LHCN-M2 (cell line): ENCODE data around the gene CLPSL1. TPM values are rescaled to one million over a fixed set of nuclear protein-coding genes. Genes with fewer than 3 reads are reported as not detected.
"Not testable (repeated sequence)": the region's sequence is repeated elsewhere in the genome, so short reads cannot be mapped to it uniquely, and the experiment has no call there.

Source experiments
- DNase-seq: peaks from one replicate; pipeline ENCODE4 v3.0.0-alpha.2; 2012; ENCODE audit warnings: low read depth
- polyA plus RNA-seq: library from polyadenylated mRNA; unstranded; fragments of >200 nt; gene quantifications from one replicate; pipeline ENCODE4 v1.2.1, GENCODE V29; 2012; ENCODE audit warnings: missing spikeins
- total RNA-seq: library from RNA; depleted of rRNA; stranded (reverse); fragments of >200 nt; gene quantifications from 2 replicates; pipeline ENCODE4 v1.2.3, GENCODE V29; 2014; rRNA removed

Gene CLPSL1, protein sequence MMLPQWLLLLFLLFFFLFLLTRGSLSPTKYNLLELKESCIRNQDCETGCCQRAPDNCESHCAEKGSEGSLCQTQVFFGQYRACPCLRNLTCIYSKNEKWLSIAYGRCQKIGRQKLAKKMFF
- total RNA-seq = not detected in 2 replicates
- polyA plus RNA-seq = not detected

DNA sequence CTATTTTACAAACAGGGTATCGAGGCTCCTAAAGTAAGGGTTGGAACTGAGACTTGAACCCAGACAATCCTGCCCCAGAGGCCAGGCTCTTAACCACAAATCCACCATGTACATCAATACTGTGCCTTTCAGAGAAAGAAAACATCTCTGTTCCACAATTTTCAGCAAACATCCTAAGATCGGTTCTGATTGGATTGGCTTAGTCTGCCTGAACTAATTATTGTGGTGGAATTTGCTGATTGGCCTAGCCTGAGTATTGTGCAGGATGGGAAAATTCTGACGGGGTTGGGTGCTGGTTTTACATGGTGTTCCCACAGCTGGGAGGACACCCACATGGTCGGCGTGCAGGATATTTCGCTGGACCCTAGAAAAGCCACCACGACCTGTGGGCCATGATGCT, at the start of gene CLPSL1:
Gene CLPSL1 (plus strand): TSS at position 301 of the 400 bp plus-strand sequence. CDS start 92 bp downstream, at position 393.
- DNase-seq = no peak

DNA sequence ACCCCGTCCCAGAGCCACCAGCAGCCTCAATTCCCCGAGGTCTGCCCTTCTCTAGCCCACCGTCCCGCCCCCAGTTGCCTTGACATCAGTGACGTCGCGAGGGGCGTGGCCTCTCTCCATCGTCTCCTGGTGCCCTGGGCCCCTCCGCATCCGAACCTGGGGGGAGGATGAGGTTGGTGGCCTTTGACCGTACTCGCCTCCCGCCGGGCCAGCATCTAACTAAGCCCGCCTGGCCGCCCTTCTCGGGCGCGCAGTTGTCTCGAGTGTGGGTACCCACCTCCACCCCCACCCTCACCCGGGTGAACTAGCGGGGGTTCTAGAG, 49.4 kb upstream of the CLPSL1 start:
- DNase-seq = peak; percentile 94

DNA sequence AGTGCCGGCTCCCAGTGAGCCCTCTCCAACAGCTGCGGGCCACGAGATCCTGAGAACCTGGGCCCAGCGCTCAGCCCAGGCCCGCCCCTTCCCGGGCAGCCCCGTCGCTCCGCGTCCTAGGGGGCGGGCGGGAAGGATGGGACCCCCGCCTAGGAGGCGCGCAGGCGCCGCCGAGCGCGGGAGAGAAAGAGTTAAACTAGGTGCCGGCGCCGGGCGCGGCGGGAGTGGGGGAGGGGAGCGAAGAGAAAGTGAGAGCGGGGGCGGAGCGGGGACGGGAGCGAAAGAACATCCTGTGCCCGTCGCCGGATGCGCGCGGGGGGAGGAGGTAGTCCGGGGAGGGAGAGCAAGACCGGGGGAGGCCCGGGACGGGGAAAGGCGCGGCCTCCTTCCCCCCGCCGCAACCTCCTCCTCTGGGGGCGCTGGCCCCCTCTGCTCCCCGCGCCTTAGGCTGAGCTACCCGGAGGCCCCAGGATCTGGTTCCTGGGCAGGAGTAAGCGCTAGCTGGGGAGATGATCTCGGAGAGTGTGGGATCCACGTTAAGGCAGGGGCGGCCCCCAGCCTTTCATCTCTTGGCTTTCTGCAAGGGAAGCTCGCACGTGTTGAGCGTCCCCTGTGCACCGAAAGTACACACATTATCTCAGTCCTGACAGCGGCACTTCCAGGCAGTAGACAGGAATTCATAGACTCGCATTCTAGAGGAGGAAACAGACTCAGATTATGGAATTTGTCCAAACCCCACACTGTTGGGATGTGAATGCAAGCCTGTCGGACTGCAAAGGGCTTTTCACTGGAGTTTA, 48.9 kb upstream of the CLPSL1 start:
- peak; percentile 94 for DNase-seq

DNA sequence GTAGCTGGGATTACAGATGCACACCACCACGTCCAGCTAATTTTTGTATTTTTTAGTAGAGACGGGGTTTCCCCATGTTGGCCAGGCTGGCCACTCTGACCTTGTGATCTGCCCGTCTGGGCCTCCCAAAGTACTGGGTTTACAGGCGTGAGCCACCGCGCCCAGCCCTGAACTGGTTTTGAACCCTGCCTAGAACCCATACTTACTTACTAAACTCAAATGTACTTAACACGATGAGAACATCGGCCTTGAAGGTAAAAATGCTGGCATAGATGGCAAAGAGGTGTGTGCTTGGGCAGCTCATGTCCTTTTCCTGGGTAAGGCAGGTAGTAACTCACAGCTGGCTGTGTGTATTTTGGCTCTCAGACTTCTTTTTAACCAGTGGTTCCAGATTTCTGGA, 47.2 kb upstream of the CLPSL1 start:
- DNase-seq = no peak

DNA sequence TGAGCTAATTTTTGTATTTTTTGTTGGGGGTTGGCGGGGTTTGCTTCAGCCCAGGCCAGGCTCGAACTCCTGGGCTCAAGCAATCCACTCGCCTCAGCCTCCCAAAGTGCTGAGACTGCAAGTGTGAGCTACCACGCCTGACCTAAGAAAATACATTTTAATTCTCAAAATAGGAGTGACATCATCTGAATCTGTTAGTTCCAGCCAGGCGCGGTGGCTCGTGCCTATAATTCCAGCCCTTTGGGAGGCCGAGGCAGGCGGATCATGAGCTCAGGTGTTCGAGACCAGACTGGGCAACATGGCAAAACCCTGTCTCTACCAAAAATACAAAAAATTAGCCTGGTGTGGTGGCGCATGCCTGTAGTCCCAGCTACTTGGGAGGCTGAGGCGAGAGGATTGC, 46.5 kb upstream of the CLPSL1 start:
- not testable (repeated sequence) for DNase-seq

DNA sequence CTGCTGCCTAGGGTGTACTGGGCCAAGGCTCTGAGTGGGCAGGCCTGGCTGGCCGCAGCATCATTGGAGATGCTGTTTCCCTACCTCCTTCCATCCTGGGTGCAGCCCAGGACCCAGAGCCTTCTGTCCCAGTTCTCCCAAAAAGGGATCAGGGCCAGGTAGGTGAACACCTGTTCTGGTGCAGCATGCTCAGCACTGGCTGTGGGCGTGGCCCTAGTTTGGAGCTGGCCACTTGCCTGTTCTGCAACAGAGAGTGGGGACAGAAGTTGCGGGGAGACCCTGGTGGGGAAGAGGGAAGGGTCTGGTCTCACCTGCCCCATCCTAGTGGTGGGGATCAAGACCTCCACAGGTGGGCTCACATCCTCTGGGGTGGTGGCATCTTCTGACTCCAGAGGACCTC, 45.4 kb upstream of the CLPSL1 start:
- DNase-seq = no peak

DNA sequence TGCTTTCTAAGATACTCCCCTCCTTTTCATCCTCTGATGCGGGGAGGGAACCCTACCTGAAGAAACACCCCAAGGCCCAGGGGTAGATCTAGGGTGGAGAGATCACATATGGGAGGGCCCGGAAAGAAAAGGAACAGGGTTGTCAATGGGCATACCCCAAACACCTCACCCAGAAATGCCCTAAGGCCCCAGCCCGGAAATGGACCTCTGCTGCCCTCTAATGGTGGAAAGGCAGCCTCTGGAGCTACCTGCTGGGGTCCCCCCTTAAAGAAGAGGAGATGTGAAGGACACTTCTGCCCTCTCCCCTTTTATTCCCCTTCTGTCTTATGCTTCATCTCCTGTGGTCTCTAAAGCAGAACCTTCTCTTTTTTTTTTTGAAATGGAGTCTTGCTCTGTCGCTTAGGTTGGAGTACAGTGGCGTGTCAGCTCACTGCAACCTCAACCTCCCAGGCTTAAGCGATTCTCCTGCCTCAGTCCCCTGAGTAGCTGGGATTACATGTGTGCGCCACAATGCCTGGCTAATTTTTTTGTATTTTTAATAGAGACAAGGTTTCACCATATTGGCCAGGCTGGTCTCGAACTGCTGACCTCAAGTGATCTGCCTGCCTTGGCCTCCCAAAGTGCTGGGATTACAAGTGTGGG, 44.4 kb upstream of the CLPSL1 start:
- DNase-seq = peak; percentile 55

DNA sequence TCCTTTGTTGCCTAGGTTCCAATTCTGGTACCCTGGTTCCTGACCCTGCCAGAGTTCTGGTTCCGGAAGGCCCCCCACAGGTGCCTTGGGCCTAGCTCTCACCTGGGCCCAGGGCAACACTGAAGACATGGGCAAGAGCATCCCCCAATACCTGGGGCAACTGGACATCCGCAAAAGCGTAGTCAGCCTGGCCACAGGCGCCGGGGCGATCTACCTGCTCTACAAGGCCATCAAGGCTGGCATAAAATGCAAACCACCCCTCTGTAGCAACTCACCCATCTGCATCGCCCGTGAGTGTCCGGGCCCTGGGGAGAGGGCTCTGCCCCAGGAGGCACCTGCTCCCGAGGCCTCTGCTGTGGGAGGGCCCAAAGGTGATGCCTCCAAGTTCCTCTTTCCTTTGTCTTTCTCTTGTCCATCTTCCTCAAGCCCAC, 43.8 kb upstream of the CLPSL1 start, which contains the start of gene ARMC12:
Gene ARMC12 (plus strand): TSS at position 51 of the 431 bp plus-strand sequence. CDS start 77 bp downstream, at position 128.
- no peak for DNase-seq

DNA sequence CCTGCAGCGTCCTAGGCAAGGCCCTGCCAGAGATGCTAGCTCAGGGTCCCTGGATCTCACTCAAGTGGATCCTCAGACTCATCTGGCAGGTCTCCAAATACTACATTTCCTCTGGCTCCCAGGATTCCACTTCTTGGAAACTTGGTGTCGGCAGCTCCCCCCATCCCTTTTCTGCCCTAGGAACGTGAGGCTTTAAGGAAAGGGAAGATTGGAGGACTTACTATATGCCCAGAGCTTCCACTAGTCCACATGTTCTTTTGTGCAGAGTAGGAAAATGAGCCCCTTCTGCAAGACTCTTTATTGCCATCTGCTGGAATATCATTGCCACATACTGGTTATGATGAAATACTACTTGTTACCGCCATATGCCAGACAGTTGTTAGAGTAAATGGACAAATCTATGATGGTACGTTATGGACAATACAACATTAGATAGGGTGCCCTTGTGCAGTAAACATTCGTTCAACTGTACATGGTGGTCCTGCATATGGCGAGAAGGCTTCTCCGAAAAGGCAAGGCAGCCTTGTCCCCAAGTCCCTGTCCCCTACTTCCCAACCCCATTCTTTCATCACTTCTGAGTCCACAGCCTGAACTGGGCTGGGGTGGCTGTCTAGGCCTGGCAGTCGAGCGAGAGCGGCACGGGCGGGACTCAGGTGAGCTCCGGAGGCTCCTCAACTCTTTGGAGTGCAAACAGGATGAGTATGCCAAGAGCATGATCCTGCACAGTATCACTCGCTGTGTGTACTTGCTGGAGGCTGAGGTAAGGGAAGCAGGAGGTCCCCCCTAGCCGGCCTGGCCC, 43.2 kb upstream of the CLPSL1 start:
- peak; percentile 83 for DNase-seq

DNA sequence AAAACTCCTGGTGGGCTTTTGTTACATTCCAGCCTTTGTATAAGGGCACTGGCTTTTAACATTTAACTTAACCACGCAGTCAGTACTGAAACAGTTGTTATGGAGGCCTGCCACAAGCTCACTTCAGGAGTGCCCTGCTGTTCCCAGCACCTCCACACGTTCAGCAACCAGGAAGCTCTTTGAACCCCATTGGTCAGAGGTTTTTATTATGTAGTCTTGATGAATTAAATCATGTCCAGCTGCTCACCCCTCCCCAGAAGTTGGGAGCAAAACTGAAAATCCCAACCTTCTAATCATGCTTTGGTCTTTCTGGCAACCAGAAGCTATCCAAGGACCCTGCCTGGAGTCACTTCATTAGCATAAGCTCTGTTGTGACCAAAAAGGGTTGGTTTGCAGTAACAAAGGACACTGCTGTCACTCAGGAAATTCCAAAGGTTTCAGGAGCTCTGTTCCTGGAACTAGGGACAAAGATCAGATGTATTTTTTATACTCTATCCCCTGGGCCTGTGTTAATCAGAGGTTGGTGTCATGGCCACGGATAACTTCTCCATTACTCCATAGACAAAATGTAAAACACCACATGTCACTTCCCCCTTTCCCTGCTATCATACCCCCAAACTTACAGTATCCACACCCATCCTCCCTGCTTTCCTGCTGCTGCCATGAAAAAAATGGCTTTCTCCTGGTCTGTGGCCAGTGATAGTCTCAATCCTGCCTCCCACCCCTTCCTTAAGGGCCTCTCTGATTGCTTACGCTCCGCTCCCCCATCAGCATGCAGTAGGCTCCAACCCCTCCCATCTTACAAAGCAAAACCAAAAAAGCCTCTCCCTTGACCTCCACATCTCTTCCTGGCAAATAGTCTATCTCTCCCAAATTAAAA, 40.9 kb upstream of the CLPSL1 start:
- no peak for DNase-seq

DNA sequence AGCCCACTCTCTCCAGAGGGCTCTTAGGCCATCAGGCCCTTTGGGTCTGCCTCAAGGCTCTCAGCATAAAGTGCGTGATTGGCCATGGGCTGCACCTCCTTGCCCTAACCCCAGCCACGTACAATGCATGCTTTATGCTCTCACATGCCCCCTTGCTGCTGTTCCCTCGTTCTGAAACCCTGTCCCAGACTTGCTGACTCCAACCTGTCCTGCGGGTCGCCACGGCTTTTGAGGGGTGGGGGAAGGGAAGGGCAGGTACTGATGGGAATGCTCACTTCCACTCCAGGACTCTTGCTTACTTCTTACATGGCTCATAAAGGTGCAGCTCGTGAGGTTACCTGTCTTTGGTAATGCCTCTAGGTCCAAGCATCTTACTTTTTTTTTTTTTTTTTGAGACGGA, 38.0 kb upstream of the CLPSL1 start:
- DNase-seq = no peak

DNA sequence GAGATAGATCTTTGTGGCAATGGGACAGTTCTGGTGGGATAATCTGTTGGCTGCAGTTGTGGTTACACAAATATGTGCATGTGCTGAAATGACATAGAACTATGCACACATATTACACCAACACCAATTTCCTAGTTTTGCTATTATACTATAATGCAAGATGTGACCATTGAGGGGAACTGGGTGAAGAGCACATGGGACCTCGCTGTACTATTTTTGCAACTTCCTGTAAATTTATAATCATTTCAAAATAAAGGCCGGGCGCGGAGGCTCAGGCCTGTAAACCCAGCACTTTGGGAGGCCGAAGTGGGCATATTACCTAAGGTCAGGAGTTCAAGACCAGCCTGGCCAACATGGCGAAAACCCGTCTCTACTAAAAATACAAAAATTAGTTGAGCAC, 35.3 kb upstream of the CLPSL1 start:
- DNase-seq = no peak

DNA sequence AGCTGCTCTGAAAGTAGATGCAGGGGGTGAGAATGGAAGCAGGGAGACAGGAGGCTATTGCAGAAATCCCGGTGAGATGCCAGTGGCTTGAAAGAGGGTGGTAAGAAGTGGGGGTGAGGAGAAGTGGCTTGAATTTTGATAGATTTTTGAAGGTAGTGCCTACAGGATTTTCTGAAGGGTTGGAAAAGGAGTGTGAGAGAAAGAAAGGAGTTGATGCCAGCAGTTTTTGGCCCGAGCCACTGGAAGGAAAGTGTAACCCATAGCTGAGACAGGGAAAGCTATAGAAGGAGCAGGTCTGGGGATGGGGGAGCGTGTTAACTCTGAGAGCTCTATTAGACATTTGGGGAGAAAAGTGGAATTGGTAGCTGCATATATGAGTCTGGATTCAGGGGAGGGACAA, 34.3 kb upstream of the CLPSL1 start:
- no peak for DNase-seq

DNA sequence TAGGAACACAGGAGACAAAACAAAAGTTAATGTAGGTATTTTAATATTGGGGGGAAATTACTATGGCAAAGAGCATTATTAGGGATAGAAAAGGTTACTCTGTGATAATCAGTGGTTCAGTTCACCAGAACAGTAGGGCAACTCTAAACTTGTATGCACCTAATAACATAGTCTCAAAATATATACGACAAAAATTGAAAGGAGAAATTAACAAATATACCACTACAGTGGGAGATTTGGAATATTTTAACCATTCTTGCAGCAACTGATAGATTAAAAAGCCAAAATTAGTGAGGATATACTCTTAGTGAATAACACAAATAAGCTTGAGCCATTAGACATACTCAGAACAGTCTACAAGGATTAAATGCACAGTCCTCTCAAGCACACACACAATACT, 32.9 kb upstream of the CLPSL1 start:
- no peak for DNase-seq

DNA sequence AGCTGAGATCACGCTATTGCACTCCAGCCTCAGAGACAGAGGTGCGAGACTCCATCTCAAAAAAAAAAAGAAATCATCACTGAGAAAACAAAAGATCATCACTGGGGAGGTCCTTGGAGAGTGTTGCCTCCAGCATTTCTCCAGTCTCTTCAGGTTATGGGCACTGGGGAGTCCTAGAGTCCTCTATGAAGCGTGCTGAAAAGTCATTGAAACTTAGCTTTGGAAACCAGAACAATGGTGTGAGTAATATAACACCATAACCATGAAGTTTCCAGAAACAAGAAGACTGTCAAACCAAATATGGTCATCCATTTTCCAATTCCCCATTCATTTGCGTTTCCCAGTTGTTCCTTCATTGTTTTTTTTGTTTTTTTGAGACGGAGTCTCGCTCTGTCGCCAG, 30.3 kb upstream of the CLPSL1 start:
- DNase-seq = no peak

DNA sequence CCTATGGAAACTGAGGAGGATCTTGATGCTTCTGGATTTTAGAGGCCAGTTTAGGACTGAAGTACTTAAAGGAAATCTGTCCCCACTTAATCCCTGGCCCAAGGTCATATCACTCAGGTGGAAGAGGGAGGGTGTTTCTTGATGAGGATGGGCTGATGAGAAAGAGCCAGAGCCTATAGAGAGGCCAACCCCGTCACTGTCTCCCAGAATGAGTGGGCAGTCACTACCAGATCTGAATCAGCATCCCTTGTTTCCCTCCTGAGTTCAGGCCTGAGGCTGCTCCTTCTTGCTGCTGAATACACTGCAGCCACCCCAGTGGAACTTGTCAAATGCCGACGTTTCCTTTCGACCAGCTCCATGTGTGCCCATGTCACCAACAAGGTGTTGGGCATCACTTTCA, 29.2 kb upstream of the CLPSL1 start:
- DNase-seq = no peak

DNA sequence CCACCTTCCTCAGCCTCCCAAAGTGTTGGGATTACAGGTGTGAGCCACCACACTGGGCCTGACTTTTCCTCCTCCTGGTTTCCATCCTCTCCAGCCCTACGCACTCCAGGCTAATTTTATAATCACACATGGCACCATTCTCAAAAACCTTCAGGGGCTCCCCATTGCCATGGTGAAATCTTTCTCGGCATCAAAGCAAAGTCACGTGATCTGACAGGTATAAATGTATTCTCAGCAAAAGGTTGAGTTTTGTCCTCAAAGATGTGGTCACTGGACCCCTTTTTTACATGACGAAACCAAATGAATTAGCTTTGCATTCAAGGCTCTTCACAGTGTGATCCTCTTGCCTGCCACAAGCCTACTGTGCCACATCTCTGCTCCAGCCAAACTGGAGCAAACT, 28.5 kb upstream of the CLPSL1 start:
- no peak for DNase-seq

DNA sequence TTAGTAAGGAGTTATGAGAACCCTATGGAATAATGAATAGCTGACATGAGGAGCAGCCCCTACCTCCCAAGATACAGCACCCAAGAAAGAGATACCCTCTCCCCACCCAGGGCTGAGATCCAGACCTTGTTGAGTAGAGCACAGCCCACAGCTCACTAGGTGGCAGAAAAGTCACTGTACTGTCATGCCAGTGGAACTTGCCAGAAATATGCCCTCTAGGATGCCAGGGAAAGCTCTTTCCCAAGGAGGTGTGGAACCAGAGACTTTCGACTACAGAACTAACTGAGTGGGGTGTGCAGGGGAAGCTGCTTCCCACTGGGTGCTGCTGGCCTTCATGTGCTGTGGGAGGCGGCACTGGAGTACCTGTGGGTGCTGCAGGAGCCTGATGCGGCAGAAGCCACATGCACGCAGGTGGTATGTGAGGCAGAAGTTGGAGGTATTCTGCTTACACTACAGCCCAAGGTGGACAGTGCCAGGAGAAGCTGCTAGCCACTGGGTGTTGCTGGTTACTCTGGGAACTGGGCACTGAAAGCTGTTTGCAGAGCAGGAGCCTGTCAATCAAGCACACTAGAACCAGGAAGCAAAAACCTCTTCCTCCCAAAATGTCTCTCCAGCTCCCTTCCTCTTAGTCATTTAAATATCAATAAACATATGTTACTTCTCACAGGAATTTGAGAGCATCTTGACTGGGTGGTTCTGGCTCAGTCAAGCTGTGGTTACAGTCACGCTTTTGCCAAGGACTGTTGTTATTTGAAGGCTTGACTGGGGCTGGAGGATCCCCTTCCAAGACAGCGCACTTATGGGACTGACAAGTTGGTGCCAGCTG, 26.2 kb upstream of the CLPSL1 start:
- DNase-seq = peak; percentile 70

DNA sequence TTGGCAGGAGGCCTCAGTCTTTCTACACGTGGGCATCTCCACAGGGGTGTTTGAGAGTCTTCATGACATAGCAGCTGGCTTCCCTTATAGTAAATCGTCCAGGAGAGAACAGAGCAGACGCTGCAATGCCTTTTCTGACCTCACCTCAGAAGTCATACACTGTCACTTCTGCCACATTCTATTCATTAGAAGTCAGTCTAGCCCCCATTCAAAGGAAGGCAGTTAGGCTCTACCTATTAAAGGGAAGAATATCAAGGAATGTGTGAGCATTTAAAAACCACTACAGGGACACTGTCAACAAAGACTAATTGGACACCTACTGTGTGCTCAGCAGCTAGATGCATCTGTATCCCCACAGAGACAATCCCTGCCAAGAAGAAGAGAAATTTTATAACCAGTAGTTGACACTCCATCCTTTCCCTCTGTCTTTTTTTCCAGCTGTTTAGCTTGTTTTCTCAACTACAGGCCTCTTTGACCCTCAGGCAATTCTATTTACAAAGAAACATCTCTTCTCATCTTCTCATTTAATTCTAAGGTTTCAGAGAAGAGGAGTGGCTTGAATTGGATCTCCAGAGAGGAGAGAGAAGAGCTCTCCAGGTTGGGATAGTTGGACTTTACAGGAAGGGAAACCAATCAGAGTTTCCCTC, 25.4 kb upstream of the CLPSL1 start:
- no peak for DNase-seq
